HepG2 (cell line): Measurements from ENCODE around the gene ZNF429. TPM values are rescaled to one million over a fixed set of nuclear protein-coding genes. Genes with fewer than 3 reads are reported as not detected.

Experiments used
- AGO1 ChIP-seq: fragments of 200-400 bp; formaldehyde crosslinking; IDR thresholded peaks from 2 replicates; pipeline ENCODE4 v1.6.1; 2017; ENCODE audit warnings: mild to moderate bottlenecking, low read depth, low read length, moderate library complexity; ENCODE audit not compliant: poor library complexity, severe bottlenecking
- CEBPG ChIP-seq: IDR thresholded peaks from 2 replicates; pipeline ENCODE4 v1.6.1; 2016
- E2F2 ChIP-seq: sonication (generic); formaldehyde crosslinking; IDR thresholded peaks from 2 replicates; pipeline ENCODE4 v1.4.0; 2020; ENCODE audit warnings: missing genetic modification reagents, borderline replicate concordance
- GMEB1 ChIP-seq: sonication (generic); formaldehyde crosslinking; IDR thresholded peaks from 2 replicates; pipeline ENCODE4 v1.5.1; 2020; ENCODE audit warnings: missing genetic modification reagents, mild to moderate bottlenecking, borderline replicate concordance
- HOXA3 ChIP-seq: sonication (generic); formaldehyde crosslinking; IDR thresholded peaks from 2 replicates; pipeline ENCODE4 v1.5.0; 2020; ENCODE audit warnings: missing genetic modification reagents
- PAWR ChIP-seq: sonication (generic); formaldehyde crosslinking; IDR thresholded peaks from 2 replicates; pipeline ENCODE4 v1.4.0; 2020; ENCODE audit warnings: missing genetic modification reagents, mild to moderate bottlenecking, borderline replicate concordance
- TCF12 ChIP-seq, 2 experiments: fragments of 450-650 bp in 1 of 2; sonication (generic) in 1 of 2; formaldehyde crosslinking in 1 of 2; IDR thresholded peaks; 2 replicates each; pipeline versions ENCODE4 v1.6.1 to v1.8.0; 2017 to 2022; ENCODE audit warnings: antibody characterized with exemption in 1 of 2, mild to moderate bottlenecking in 1 of 2, missing genetic modification reagents in 1 of 2, moderate library complexity in 1 of 2
- YY1 ChIP-seq: IDR thresholded peaks from 2 replicates; pipeline ENCODE4 v1.6.1; 2011; ENCODE audit warnings: low read length, low read depth, moderate library complexity, mild to moderate bottlenecking; ENCODE audit not compliant: insufficient read depth, insufficient replicate concordance
- ZBTB46 ChIP-seq: sonication (generic); formaldehyde crosslinking; IDR thresholded peaks from 2 replicates; pipeline ENCODE4 v1.4.0; 2020; ENCODE audit warnings: mild to moderate bottlenecking, missing genetic modification reagents, borderline replicate concordance
- ZNF292 ChIP-seq: sonication (generic); formaldehyde crosslinking; IDR thresholded peaks from 2 replicates; pipeline ENCODE4 v1.8.1; 2022; ENCODE audit warnings: mild to moderate bottlenecking, low read depth, missing genetic modification reagents, borderline replicate concordance
- ZNF33A ChIP-seq: sonication (generic); formaldehyde crosslinking; IDR thresholded peaks from 2 replicates; pipeline ENCODE4 v1.5.1; 2020; ENCODE audit warnings: missing genetic modification reagents, mild to moderate bottlenecking, moderate library complexity, borderline replicate concordance
- ZNF513 ChIP-seq: sonication (generic); formaldehyde crosslinking; conservative IDR thresholded peaks from 2 replicates; pipeline ENCODE4 v1.5.0; 2020; ENCODE audit warnings: missing genetic modification reagents
- ZNF572 ChIP-seq: sonication (generic); formaldehyde crosslinking; IDR thresholded peaks from 2 replicates; pipeline ENCODE4 v1.5.1; 2020; ENCODE audit warnings: mild to moderate bottlenecking, missing genetic modification reagents
- ZNF609 ChIP-seq: sonication (generic); formaldehyde crosslinking; IDR thresholded peaks from 2 replicates; pipeline ENCODE4 v1.4.0; 2020; ENCODE audit warnings: mild to moderate bottlenecking, missing genetic modification reagents, borderline replicate concordance
- ZNF7 ChIP-seq: IDR thresholded peaks from 2 replicates; pipeline ENCODE4 v1.6.1; 2016; ENCODE audit warnings: missing biosample characterization, missing genetic modification reagents
- polyA plus RNA-seq, 8 experiments: library from polyadenylated mRNA; depleted of rRNA in 3 of 8; stranded (reverse) in 7 of 8; unstranded in 1 of 8; fragments of >200 nt; fragmentation: Illumina TruSeq in 4 of 8; extraction: Trizol in 4 of 8; gene quantifications; 2 replicates each; pipeline versions ENCODE4 v1.2.1 to v1.2.3, GENCODE V29; 2011 to 2016; ENCODE audit warnings: low read depth in 4 of 8, missing spikeins in 1 of 8, mixed read lengths in 1 of 8; ENCODE audit not compliant: insufficient read depth in 1 of 8
- total RNA-seq, 5 experiments: library from RNA; depleted of rRNA; stranded (reverse); fragments of >200 nt; fragmentation: Illumina TruSeq; extraction: Trizol; gene quantifications; 2 replicates each; pipeline ENCODE4 v1.2.3, GENCODE V29; 2016; ENCODE audit warnings: low read depth in 1 of 5

Gene ZNF429
- total and polyA plus RNA-seq, 2 of the 13 experiments (the other 11 are each of a cell fraction or from before 2014, with no cell fraction given) = 3.3 to 3.4 TPM

GRCh38 chr19:21505459-21506451 lies at the start of gene ZNF429 (continued):
- TF ChIP-seq PAWR (CRISPR knock-in tag) (no peak), TCF12 (IDR thresholded peaks at IDR 0.05) (no peak), TCF12 (CRISPR knock-in tag; IDR thresholded peaks at IDR 0.05) (no peak), ZBTB46 (CRISPR knock-in tag) (no peak), GMEB1 (CRISPR knock-in tag) (no peak), ZNF33A (CRISPR knock-in tag) (no peak), YY1 (peak; percentile 83), HOXA3 (CRISPR knock-in tag) (peak; percentile 78), ZNF513 (CRISPR knock-in tag) (no peak), ZNF572 (CRISPR knock-in tag) (no peak), CEBPG (CRISPR knock-in tag) (peak; percentile 71), ZNF292 (CRISPR knock-in tag) (peak; percentile 55; the same call in 1 of the 2 replicates), ZNF7 (CRISPR knock-in tag) (no peak), E2F2 (CRISPR knock-in tag) (no peak), ZNF609 (CRISPR knock-in tag) (no peak), AGO1 (no peak)
